Spleen (tissue), 7 donors: ENCODE measurements around the gene NHERF2.

Experiments used
- CTCF ChIP-seq, 11 experiments: fragments of 200-600 bp in 7 of 11; fragments of 450-650 bp in 4 of 11; sonication (generic) in 4 of 11; IDR thresholded peaks in 8 of 11; conservative IDR thresholded peaks in 3 of 11; 1 replicate in 7 of 11; 2 replicates in 4 of 11; pipeline versions ENCODE4 v1.4.0 to v1.8.0; 2016 to 2021; ENCODE audit warnings: antibody characterized with exemption in 11 of 11, inconsistent platforms in 4 of 11, mild to moderate bottlenecking in 1 of 11
- POLR2A ChIP-seq, 3 donors: fragments of 450-650 bp; IDR thresholded peaks; one replicate each; pipeline ENCODE4 v1.5.1; 2017; ENCODE audit warnings: antibody characterized with exemption in 3 of 3, mild to moderate bottlenecking in 1 of 3
- POLR2AphosphoS5 ChIP-seq, 3 donors: sonication (generic); formaldehyde crosslinking; IDR thresholded peaks; one replicate each; pipeline ENCODE4 v1.5.1; 2017; ENCODE audit warnings: antibody characterized with exemption in 3 of 3
- donor health status: DM: no; HTN: no; CAD: no; lungs with moderate emphysema.
- donor health status: DM: no; HTN: no; CAD: no.
- donor health status: DM: no; HTN: no; CAD: no.

GRCh38 chr16:2033057-2033908 lies 6.6 kb downstream of the NHERF2 start:
- TF ChIP-seq POLR2A (IDR thresholded peaks at IDR 0.05) = no peak
- TF ChIP-seq CTCF (IDR thresholded peaks at IDR 0.05 in 8 of 11, conservative IDR thresholded peaks at IDR 0.05 in 3 of 11) = no peak
- peak; percentile 17 to 75 (median 64) for TF ChIP-seq POLR2AphosphoS5 (IDR thresholded peaks at IDR 0.05)
